ENCODE measurements around the gene THBS4. TPM values are rescaled to one million over a fixed set of nuclear protein-coding genes. Genes with fewer than 3 reads are reported as not detected.

Gene THBS4
- total and polyA plus RNA-seq, 4 donors: 0.08 to 0.28 (median 0.20) TPM

DNA sequence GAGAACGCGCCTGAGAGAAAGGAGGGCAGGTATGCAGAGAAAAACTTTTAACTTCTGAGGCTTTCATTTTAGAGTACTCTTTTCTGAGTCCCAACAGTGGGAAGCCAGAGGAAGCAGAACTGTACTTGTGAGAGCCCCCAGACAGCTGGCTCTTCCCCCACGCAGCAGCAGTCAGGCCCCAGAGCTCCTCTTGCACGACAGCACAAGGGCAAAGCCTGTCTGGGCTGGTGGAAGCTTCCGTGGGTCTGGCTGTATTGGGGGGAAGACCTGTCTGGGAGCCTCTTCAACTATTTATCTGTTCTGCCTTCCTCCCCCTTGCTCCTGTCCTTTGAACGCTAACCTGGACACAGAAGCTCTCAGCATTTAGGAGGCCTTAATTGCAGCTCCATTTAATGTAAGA is 68.2 kb downstream of the THBS4 start:
- TF ChIP-seq FOXA2 (IDR thresholded peaks at IDR 0.05): no peak
- TF ChIP-seq HNF4G (IDR thresholded peaks at IDR 0.05): no peak
- no peak for TF ChIP-seq FOXA1 (IDR thresholded peaks at IDR 0.05)
- TF ChIP-seq RAD21 (IDR thresholded peaks at IDR 0.05): no peak
- TF ChIP-seq, protein P1, sequence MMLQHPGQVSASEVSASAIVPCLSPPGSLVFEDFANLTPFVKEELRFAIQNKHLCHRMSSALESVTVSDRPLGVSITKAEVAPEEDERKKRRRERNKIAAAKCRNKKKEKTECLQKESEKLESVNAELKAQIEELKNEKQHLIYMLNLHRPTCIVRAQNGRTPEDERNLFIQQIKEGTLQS (IDR thresholded peaks at IDR 0.05): no peak
- TF ChIP-seq YY1 (IDR thresholded peaks at IDR 0.05): no peak
- TF ChIP-seq, protein P2, sequence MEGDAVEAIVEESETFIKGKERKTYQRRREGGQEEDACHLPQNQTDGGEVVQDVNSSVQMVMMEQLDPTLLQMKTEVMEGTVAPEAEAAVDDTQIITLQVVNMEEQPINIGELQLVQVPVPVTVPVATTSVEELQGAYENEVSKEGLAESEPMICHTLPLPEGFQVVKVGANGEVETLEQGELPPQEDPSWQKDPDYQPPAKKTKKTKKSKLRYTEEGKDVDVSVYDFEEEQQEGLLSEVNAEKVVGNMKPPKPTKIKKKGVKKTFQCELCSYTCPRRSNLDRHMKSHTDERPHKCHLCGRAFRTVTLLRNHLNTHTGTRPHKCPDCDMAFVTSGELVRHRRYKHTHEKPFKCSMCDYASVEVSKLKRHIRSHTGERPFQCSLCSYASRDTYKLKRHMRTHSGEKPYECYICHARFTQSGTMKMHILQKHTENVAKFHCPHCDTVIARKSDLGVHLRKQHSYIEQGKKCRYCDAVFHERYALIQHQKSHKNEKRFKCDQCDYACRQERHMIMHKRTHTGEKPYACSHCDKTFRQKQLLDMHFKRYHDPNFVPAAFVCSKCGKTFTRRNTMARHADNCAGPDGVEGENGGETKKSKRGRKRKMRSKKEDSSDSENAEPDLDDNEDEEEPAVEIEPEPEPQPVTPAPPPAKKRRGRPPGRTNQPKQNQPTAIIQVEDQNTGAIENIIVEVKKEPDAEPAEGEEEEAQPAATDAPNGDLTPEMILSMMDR (IDR thresholded peaks at IDR 0.05; ENCODE audit: low read depth, low read length, missing input control): no peak
- no peak for TF ChIP-seq TAF1 (conservative IDR thresholded peaks at IDR 0.05)
- TF ChIP-seq, protein P3, sequence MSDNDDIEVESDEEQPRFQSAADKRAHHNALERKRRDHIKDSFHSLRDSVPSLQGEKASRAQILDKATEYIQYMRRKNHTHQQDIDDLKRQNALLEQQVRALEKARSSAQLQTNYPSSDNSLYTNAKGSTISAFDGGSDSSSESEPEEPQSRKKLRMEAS (IDR thresholded peaks at IDR 0.05): no peak
- TF ChIP-seq, protein P4, sequence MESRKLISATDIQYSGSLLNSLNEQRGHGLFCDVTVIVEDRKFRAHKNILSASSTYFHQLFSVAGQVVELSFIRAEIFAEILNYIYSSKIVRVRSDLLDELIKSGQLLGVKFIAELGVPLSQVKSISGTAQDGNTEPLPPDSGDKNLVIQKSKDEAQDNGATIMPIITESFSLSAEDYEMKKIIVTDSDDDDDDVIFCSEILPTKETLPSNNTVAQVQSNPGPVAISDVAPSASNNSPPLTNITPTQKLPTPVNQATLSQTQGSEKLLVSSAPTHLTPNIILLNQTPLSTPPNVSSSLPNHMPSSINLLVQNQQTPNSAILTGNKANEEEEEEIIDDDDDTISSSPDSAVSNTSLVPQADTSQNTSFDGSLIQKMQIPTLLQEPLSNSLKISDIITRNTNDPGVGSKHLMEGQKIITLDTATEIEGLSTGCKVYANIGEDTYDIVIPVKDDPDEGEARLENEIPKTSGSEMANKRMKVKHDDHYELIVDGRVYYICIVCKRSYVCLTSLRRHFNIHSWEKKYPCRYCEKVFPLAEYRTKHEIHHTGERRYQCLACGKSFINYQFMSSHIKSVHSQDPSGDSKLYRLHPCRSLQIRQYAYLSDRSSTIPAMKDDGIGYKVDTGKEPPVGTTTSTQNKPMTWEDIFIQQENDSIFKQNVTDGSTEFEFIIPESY (IDR thresholded peaks at IDR 0.05): no peak
- no peak for TF ChIP-seq EGR1 (IDR thresholded peaks at IDR 0.05; ENCODE audit: low read depth in 2 of 2)
- TF ChIP-seq, protein P5, sequence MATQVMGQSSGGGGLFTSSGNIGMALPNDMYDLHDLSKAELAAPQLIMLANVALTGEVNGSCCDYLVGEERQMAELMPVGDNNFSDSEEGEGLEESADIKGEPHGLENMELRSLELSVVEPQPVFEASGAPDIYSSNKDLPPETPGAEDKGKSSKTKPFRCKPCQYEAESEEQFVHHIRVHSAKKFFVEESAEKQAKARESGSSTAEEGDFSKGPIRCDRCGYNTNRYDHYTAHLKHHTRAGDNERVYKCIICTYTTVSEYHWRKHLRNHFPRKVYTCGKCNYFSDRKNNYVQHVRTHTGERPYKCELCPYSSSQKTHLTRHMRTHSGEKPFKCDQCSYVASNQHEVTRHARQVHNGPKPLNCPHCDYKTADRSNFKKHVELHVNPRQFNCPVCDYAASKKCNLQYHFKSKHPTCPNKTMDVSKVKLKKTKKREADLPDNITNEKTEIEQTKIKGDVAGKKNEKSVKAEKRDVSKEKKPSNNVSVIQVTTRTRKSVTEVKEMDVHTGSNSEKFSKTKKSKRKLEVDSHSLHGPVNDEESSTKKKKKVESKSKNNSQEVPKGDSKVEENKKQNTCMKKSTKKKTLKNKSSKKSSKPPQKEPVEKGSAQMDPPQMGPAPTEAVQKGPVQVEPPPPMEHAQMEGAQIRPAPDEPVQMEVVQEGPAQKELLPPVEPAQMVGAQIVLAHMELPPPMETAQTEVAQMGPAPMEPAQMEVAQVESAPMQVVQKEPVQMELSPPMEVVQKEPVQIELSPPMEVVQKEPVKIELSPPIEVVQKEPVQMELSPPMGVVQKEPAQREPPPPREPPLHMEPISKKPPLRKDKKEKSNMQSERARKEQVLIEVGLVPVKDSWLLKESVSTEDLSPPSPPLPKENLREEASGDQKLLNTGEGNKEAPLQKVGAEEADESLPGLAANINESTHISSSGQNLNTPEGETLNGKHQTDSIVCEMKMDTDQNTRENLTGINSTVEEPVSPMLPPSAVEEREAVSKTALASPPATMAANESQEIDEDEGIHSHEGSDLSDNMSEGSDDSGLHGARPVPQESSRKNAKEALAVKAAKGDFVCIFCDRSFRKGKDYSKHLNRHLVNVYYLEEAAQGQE (IDR thresholded peaks at IDR 0.05): no peak
- TF ChIP-seq SP1 (IDR thresholded peaks at IDR 0.05): no peak
- no peaks in the 10 kb centered on the region for H3K36me3 ChIP-seq (ENCODE audit: control insufficient read depth in 4 of 4, insufficient read depth in 3 of 4, low read depth in 1 of 4, low read length in 3 of 4)
- H3K27ac ChIP-seq (ENCODE audit: low read depth in 1 of 2, low read length in 2 of 2): no peak overlapping the region
- H3K9ac ChIP-seq (ENCODE audit: low read depth in 1 of 2, low read length in 2 of 2): no peak overlapping the region
- DNase-seq (ENCODE audit: low spot score): no peak
- no peaks in the 10 kb centered on the region for H3K9me3 ChIP-seq (ENCODE audit: control insufficient read depth in 4 of 4, low read length in 3 of 4)
- H3K27me3 ChIP-seq (ENCODE audit: control insufficient read depth in 4 of 4, insufficient read depth in 4 of 4, low read length in 3 of 4): no peaks in the 10 kb centered on the region
- WGBS: 93% methylated on average over 6 of the region's 6 CpGs
- H3K4me1 ChIP-seq (ENCODE audit: control insufficient read depth in 4 of 4, insufficient read depth in 4 of 4, low read length in 3 of 4): no peaks in the 10 kb centered on the region
- no peak overlapping the region for H3K4me3 ChIP-seq (ENCODE audit: low read depth in 1 of 3, low read length in 3 of 3)

DNA sequence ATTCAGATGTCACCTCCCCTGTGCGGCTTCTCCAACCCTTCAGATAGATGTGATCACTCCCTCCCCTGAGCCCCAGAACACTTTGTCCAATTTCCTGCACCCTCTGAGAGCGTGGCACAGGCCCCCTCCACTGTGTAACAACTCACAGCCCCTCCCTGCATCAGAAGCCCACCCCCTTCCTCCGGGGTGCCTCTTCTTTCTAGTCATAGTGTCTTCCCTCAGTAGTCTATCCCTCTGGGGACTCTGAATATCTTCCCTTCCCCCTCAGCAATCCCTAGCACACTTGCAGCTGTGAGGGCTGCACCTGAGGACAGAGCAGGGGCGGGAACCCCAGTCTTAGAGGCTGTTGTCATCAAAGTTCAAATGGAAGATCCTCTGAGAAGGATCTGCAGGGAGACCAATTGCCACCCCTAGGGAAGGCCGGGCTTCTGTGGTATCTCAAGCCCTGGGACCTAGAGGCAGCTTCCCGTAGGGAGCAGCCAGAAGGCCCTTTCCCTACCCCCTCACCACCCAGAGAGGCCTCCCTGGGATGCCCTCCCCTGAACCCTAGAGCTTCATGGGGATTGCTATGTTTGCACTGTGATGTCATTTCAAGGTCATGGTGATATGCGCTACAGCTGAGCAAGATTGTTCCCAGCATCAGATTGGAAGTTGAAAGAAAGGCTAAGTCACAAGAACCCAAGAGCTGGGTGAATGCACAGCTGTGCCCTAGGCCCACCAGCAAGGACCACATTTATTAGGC is 70.7 kb downstream of the THBS4 start:
- no peaks in the 10 kb centered on the region for H3K36me3 ChIP-seq (ENCODE audit: control insufficient read depth in 4 of 4, insufficient read depth in 3 of 4, low read depth in 1 of 4, low read length in 3 of 4)
- H3K4me3 ChIP-seq (ENCODE audit: low read depth in 1 of 3, low read length in 3 of 3): no peak overlapping the region
- no peaks in the 10 kb centered on the region for H3K4me1 ChIP-seq (ENCODE audit: control insufficient read depth in 4 of 4, insufficient read depth in 4 of 4, low read length in 3 of 4)
- H3K27me3 ChIP-seq (ENCODE audit: control insufficient read depth in 4 of 4, insufficient read depth in 4 of 4, low read length in 3 of 4): no peaks in the 10 kb centered on the region
- DNase-seq (ENCODE audit: low spot score): peak; percentile 45
- TF ChIP-seq, protein P2 (IDR thresholded peaks at IDR 0.05; ENCODE audit: low read depth, low read length, missing input control): no peak
- peak; percentile 14 to 47 for TF ChIP-seq RXRA (IDR thresholded peaks at IDR 0.05)
- H3K27ac ChIP-seq (ENCODE audit: low read depth in 1 of 2, low read length in 2 of 2): no peak overlapping the region
- H3K9me3 ChIP-seq (ENCODE audit: control insufficient read depth in 4 of 4, low read length in 3 of 4): no peaks in the 10 kb centered on the region
- no peak overlapping the region for H3K9ac ChIP-seq (ENCODE audit: low read depth in 1 of 2, low read length in 2 of 2)
- WGBS: 88% methylated on average over 7 of the region's 7 CpGs
